BJ (cell line): ENCODE measurements around the gene PGM3. TPM values are rescaled to one million over a fixed set of nuclear protein-coding genes. Genes with fewer than 3 reads are reported as not detected.

Experiments
- CTCF ChIA-PET: fragments of 350-600 bp; formaldehyde crosslinking; extraction: SDS; loops from one replicate; lab custom pipeline; 2021; ENCODE audit warnings: antibody characterized with exemption, inconsistent platforms; lab: Yijun Ruan, JAX
- POLR2A ChIA-PET: fragments of 300-600 bp; sonication (Branson Sonifier 250); formaldehyde crosslinking; extraction: SDS; loops from one replicate; lab custom pipeline; 2021; ENCODE audit warnings: antibody characterized with exemption; lab: Charles Lee
- DNase-seq: peaks from one replicate; pipeline ENCODE4 v3.0.0-alpha.2; 2011; ENCODE audit warnings: low read depth
- H3K27me3 ChIP-seq: 2 replicates; pipeline ENCODE4 v1.6.0; 2011; ENCODE audit warnings: low read length; ENCODE audit not compliant: control insufficient read depth, insufficient read depth
- H3K36me3 ChIP-seq: 2 replicates; pipeline ENCODE4 v1.5.1; 2011; ENCODE audit warnings: low read length; ENCODE audit not compliant: control insufficient read depth, insufficient read depth
- H3K4me3 ChIP-seq: 2 replicates; pipeline ENCODE4 v1.5.1; 2011; ENCODE audit warnings: low read depth, mild to moderate bottlenecking, control low read depth, low read length
- polyA plus RNA-seq: library from polyadenylated mRNA; depleted of rRNA; stranded (reverse); fragments of >200 nt; gene quantifications from 2 replicates; pipeline ENCODE4 v1.2.3, GENCODE V29; 2011
- TF ChIP-seq, protein P1 (sequence below): IDR thresholded peaks from 2 replicates; pipeline ENCODE4 v1.5.1; 2011; ENCODE audit warnings: low read depth, mild to moderate bottlenecking, control low read depth, inconsistent platforms, low read length, moderate library complexity; ENCODE audit not compliant: insufficient read depth

The PGM3 gene
- polyA plus RNA-seq, 1 experiment = 74.4 TPM

DNA sequence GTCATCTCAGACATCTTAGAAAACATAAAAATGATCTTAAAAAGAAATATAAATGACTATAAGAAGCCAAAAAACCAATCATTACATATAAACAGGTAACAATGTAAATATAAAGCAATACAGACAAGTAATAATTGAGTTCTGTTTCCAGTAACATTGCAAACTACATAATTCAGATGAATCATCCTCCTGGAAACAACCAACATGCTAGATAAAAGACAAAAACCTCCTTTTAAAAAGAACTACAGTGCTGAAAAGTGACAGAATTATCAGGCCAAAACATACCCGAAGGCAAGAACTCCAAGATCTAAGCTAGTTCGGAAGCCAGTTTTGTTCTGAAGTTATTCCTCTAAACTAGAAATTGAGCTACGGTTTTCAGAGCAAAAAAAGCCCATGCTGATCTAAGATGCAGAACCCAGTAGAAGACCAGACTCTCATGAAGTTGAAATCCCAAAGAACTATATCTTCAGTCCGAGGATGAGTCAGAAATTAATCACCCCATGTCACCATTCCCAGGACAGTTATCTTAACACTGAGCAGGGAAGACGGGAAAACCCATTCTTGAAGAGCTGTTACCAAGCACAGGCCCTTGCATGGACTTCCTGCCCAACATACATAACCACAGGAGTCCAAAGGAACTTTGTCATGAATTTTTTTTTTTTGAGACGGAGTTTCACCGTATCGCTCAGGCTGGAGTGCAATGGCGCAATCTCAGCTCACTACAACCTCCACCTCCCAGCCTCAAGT is 9.8 kb downstream of the PGM3 start:
- CTCF ChIA-PET = interaction anchor here (0.8 to 2.2 kb wide), 5 partner anchors 23 to 331 kb away, joined by 3 to 11 read pairs (median 4); partner anchors contain the start of gene DOP1A
- H3K4me3 ChIP-seq = no peak overlapping the region

DNA sequence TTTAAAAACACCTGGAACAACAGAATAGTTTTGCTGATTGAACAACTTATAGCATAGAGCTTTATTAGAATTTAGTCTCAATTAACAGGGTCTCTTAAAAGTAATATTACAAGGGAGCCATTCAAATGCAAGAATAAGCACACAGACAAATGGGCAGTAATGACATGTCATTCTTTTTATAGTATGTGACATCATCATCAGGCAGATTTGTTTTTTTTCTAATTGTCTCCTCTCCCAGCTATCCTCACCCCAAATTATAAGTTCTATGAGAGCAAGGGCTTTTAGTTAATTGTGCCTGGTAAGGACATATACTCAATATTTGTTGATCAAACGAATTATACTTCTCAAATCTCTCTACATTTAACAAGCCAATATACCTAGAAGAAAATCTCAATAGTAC is 11.0 kb downstream of the PGM3 start:
- TF ChIP-seq, protein P1, sequence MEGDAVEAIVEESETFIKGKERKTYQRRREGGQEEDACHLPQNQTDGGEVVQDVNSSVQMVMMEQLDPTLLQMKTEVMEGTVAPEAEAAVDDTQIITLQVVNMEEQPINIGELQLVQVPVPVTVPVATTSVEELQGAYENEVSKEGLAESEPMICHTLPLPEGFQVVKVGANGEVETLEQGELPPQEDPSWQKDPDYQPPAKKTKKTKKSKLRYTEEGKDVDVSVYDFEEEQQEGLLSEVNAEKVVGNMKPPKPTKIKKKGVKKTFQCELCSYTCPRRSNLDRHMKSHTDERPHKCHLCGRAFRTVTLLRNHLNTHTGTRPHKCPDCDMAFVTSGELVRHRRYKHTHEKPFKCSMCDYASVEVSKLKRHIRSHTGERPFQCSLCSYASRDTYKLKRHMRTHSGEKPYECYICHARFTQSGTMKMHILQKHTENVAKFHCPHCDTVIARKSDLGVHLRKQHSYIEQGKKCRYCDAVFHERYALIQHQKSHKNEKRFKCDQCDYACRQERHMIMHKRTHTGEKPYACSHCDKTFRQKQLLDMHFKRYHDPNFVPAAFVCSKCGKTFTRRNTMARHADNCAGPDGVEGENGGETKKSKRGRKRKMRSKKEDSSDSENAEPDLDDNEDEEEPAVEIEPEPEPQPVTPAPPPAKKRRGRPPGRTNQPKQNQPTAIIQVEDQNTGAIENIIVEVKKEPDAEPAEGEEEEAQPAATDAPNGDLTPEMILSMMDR = no peak
- H3K27me3 ChIP-seq = no peaks in the 10 kb centered on the region
- ChIA-PET CTCF (no interaction called here), POLR2A (no interaction called here)
- H3K4me3 ChIP-seq = no peak overlapping the region
- DNase-seq = no peak
- H3K36me3 ChIP-seq = peaks cover 11% of the 10 kb centered on the region

More for the DNA sequence above, 9.8 kb downstream of the PGM3 start:
- no peaks in the 10 kb centered on the region for H3K27me3 ChIP-seq
- TF ChIP-seq, protein P1 = no peak
- H3K36me3 ChIP-seq = peaks cover 13% of the 10 kb centered on the region
- DNase-seq = peak; percentile 87
- POLR2A ChIA-PET = interaction anchor here (0.6 kb wide), 1 partner anchor 15 kb away, joined by 4 read pairs; no protein-coding TSS in a partner anchor

DNA sequence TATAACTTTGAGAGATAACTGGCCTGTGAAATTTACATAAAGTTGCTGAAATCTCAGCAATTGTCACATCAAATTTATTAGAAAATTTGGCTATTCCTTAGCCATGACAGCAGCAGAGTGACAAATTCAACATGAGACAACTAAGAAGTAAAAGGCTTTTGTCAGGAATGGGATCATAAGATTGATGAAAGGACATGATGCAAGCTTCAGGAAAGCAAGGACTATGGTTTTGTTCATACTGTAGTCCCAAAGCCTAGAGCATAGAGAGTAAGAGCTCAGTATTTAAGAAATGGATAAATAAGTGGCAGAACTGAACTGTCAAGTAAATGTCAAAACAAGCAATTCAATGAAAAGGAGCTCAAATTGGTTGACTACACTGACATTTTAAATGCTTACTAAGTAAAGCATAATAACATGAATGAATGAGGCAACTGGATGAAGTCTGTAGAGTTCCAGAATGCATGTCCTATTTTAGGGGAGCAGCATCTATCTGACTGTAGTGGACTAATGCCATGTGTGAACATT is 12.6 kb downstream of the PGM3 start:
- Histone ChIP-seq H3K36me3 (peaks cover 13% of the 10 kb centered on the region), H3K4me3 (no peak overlapping the region), H3K27me3 (no peaks in the 10 kb centered on the region)
- TF ChIP-seq, protein P1 = no peak
- ChIA-PET POLR2A (no interaction called here), CTCF (no interaction called here)
- no peak for DNase-seq

DNA sequence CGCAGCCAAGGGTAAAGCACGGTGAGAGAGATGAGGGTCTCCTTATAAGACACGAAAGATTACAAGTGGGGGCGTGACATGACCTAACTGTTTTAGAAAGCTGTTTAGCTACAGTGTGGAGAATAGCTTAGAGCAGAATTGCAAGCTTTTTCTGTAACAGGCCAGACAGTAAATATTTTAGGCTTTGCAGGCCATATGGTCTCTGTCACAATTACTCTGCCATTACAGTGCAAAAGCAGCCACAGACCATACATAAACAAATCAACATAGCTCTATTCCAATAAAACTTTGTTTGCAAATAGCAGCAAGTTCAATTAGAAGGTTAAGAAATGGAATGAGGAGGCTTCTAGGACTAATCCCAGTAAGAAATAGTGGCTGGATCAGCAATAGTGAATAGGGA is 16.8 kb downstream of the PGM3 start:
- TF ChIP-seq, protein P1 = no peak
- DNase-seq = no peak
- Histone ChIP-seq H3K27me3 (no peaks in the 10 kb centered on the region), H3K4me3 (no peak overlapping the region), H3K36me3 (peaks cover 12% of the 10 kb centered on the region)
- POLR2A ChIA-PET = interaction anchor here (0.6 kb wide), 1 partner anchor 75 kb away, joined by 3 read pairs; no protein-coding TSS in a partner anchor
- CTCF ChIA-PET = interaction anchor here (1.0 kb wide), 1 partner anchor 110 kb away, joined by 3 read pairs; the partner anchor contains the start of gene UBE3D

DNA sequence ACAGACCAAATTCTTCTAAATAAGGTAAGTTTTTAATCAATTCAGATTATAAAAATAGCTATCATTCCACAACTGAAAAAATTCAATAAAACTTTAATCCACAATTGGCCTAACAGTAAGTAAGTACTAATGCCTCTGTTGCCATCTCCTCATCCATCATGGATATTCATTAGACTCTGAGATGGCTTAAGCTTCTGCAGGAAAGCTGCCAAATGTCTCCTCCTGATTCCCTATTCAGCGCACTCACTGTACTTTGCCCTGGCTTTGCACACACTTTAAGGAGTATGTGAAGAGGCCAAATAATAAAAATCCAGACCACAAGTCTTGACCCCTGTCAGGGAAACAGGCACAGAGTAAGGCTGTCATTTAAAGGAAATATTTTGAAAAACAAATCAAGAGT is 23.6 kb downstream of the PGM3 start:
- DNase-seq = no peak
- peaks cover 31% of the 10 kb centered on the region for H3K36me3 ChIP-seq
- ChIA-PET CTCF (interaction anchor here (0.5 to 1.4 kb wide), 2 partner anchors 9 to 63 kb away, joined by 3 to 4 read pairs; no protein-coding TSS in a partner anchor), POLR2A (no interaction called here)
- H3K27me3 ChIP-seq = no peaks in the 10 kb centered on the region
- TF ChIP-seq, protein P1 = no peak
- no peak overlapping the region for H3K4me3 ChIP-seq
